ENCODE measurements around the gene PPIA.
"Not testable (repeated sequence)": the region's sequence is repeated elsewhere in the genome, so short reads cannot be mapped to it uniquely, and the experiment has no call there.

PPIA gene

GRCh38 chr7:44762726-44763522 lies 33.6 kb upstream of the PPIA start:
- DNase-seq (ENCODE audit: low read depth in 4 of 4, low spot score in 1 of 4) = no peak

GRCh38 chr7:44764081-44764480 lies 32.4 kb upstream of the PPIA start:
- no peak for DNase-seq (ENCODE audit: low read depth in 4 of 4, low spot score in 1 of 4)

GRCh38 chr7:44764665-44765578 lies 31.6 kb upstream of the PPIA start:
- DNase-seq (ENCODE audit: low read depth in 4 of 4, low spot score in 1 of 4) = no peak

GRCh38 chr7:44765579-44766415 lies 30.7 kb upstream of the PPIA start:
- no peak for DNase-seq (ENCODE audit: low read depth in 4 of 4, low spot score in 1 of 4)

GRCh38 chr7:44766416-44766801 lies 30.1 kb upstream of the PPIA start:
- no peak for DNase-seq (ENCODE audit: low read depth in 4 of 4, low spot score in 1 of 4)

- DNase-seq (ENCODE audit: low read depth in 4 of 4, low spot score in 1 of 4) = no peak
These were observed 29.2 kb upstream of the PPIA start for GRCh38 chr7:44767134-44767911.

GRCh38 chr7:44767912-44768627 lies 28.4 kb upstream of the PPIA start:
- no peak for DNase-seq (ENCODE audit: low read depth in 4 of 4, low spot score in 1 of 4)

- DNase-seq (ENCODE audit: low read depth in 4 of 4, low spot score in 1 of 4) = no peak
These were observed 27.7 kb upstream of the PPIA start for GRCh38 chr7:44768628-44769371.

- no peak for DNase-seq (ENCODE audit: low read depth in 4 of 4, low spot score in 1 of 4)
These were observed 27.1 kb upstream of the PPIA start for GRCh38 chr7:44769376-44769775.

GRCh38 chr7:44769776-44770294 lies 26.6 kb upstream of the PPIA start:
- no peak for DNase-seq (ENCODE audit: low read depth in 4 of 4, low spot score in 1 of 4)

- DNase-seq (ENCODE audit: low read depth in 4 of 4, low spot score in 1 of 4) = no peak
These were observed 25.1 kb upstream of the PPIA start for GRCh38 chr7:44771358-44771757.

GRCh38 chr7:44772440-44772839 lies 24.0 kb upstream of the PPIA start:
- no peak for DNase-seq (ENCODE audit: low read depth in 4 of 4, low spot score in 1 of 4)

GRCh38 chr7:44772867-44773266 lies 23.6 kb upstream of the PPIA start:
- DNase-seq (ENCODE audit: low read depth in 4 of 4, low spot score in 1 of 4) = no peak

- DNase-seq (ENCODE audit: low read depth in 4 of 4, low spot score in 1 of 4) = not testable (repeated sequence)
These were observed 22.0 kb upstream of the PPIA start for GRCh38 chr7:44774486-44774885.

GRCh38 chr7:44775383-44776107 lies 20.9 kb upstream of the PPIA start:
- no peak for DNase-seq (ENCODE audit: low read depth in 4 of 4, low spot score in 1 of 4)

- DNase-seq (ENCODE audit: low read depth in 4 of 4, low spot score in 1 of 4) = no peak
These were observed 20.3 kb upstream of the PPIA start for GRCh38 chr7:44776211-44776610.

- DNase-seq (ENCODE audit: low read depth in 4 of 4, low spot score in 1 of 4) = no peak
These were observed 14.0 kb upstream of the PPIA start for GRCh38 chr7:44782460-44782859.

GRCh38 chr7:44783407-44783806 lies 13.1 kb upstream of the PPIA start:
- no peak for DNase-seq (ENCODE audit: low read depth in 4 of 4, low spot score in 1 of 4)

Data from stimulated activated CD4-positive, alpha-beta T cell treated with anti-CD3 and anti-CD28 coated beads, Interleukin-1b, Interleukin-23, amount 100 ng/mL, for 24 hours (primary cell).